BLaER1 treated with 17β-estradiol and CSF1 and Interleukin-3, amounts not matched to agents 10 nM and 100 nM (cell line): ENCODE data around the gene SYTL1.
A peak's percentile ranks its signal among the peaks of the same experiment; 100 is the strongest.

Experiments
- H3K27ac ChIP-seq, 11 experiments: shearing (Covaris generic); formaldehyde crosslinking; 2 replicates each; pipeline ENCODE4 v1.8.1; 2022
- H3K27me3 ChIP-seq, 11 experiments: shearing (Covaris generic); formaldehyde crosslinking; 2 replicates each; pipeline ENCODE4 v1.8.1; 2022
- H3K36me3 ChIP-seq, 11 experiments: shearing (Covaris generic); formaldehyde crosslinking; 2 replicates each; pipeline ENCODE4 v1.8.1; 2022
- H3K4me1 ChIP-seq, 10 experiments: shearing (Covaris generic); formaldehyde crosslinking; 2 replicates each; pipeline ENCODE4 v1.8.1; 2022
- H3K4me2 ChIP-seq, 11 experiments: shearing (Covaris generic); formaldehyde crosslinking; 2 replicates each; pipeline ENCODE4 v1.8.1; 2022
- H3K4me3 ChIP-seq, 10 experiments: shearing (Covaris generic); formaldehyde crosslinking; 2 replicates each; pipeline ENCODE4 v1.8.1; 2022
- H3K9ac ChIP-seq, 11 experiments: shearing (Covaris generic); formaldehyde crosslinking; 2 replicates each; pipeline ENCODE4 v1.8.1; 2022
- H3K9me3 ChIP-seq, 11 experiments: shearing (Covaris generic); formaldehyde crosslinking; replicated peaks in 1 of 11; 2 replicates each; pipeline ENCODE4 v1.8.1; 2022
- H4K20me1 ChIP-seq, 11 experiments: shearing (Covaris generic); formaldehyde crosslinking; 2 replicates each; pipeline ENCODE4 v1.8.1; 2022
- Cebpa-rat ChIP-seq, 11 experiments: shearing (Covaris generic); IDR thresholded peaks; 2 replicates each; pipeline ENCODE4 v1.8.1; 2022

The SYTL1 gene

GRCh38 chr1:27365372-27366112, 23.7 kb downstream of the SYTL1 start:
- H4K20me1 ChIP-seq = peaks cover 0 to 17% (median 0%) of the 10 kb centered on the region in 11 experiments; a peak in 2 of 22 replicates
- H3K4me1 ChIP-seq = peaks cover 55 to 79% (median 71%) of the 10 kb centered on the region in 10 experiments
- H3K36me3 ChIP-seq = peaks cover 0 to 28% (median 0%) of the 10 kb centered on the region in 11 experiments; a peak in 5 of 22 replicates
- peak overlapping the region; percentile 67 to 88 (median 75) for H3K27ac ChIP-seq
- peak overlapping the region; percentile 65 to 84 (median 70) for H3K4me3 ChIP-seq
- H3K9me3 ChIP-seq = no peaks in the 10 kb centered on the region
- peak overlapping the region; percentile 88 to 100 (median 96) for H3K4me2 ChIP-seq
- H3K9ac ChIP-seq = peak overlapping the region; percentile 76 to 87 (median 83)
- no peak for TF ChIP-seq Cebpa-rat (IDR thresholded peaks at IDR 0.05)
- H3K27me3 ChIP-seq = peaks cover 0 to 7% (median 3%) of the 10 kb centered on the region in 11 experiments; a peak in 7 of 22 replicates

GRCh38 chr1:27366113-27366410, 24.2 kb downstream of the SYTL1 start:
- Histone ChIP-seq H3K9me3 (no peaks in the 10 kb centered on the region), H3K27ac (peak overlapping the region; percentile 67 to 88 (median 75)), H3K36me3 (peaks cover 0 to 28% (median 0%) of the 10 kb centered on the region in 11 experiments; a peak in 5 of 22 replicates), H3K4me1 (peaks cover 52 to 77% (median 70%) of the 10 kb centered on the region in 10 experiments), H3K4me3 (peak overlapping the region; percentile 65 to 84 (median 70)), H3K9ac (peak overlapping the region; percentile 76 to 87 (median 83)), H4K20me1 (peaks cover 0 to 12% (median 0%) of the 10 kb centered on the region in 11 experiments; a peak in 2 of 22 replicates), H3K27me3 (0 out of 22 replicates have a peak, but pooled peaks cover 0 to 2% (median 0%) of the 10 kb centered on the region in 11 experiments), H3K4me2 (peak overlapping the region; percentile 88 to 100 (median 96))
- no peak for TF ChIP-seq Cebpa-rat (IDR thresholded peaks at IDR 0.05)

GRCh38 chr1:27366411-27367159, 24.8 kb downstream of the SYTL1 start, which contains the start of gene MAP3K6:
Gene MAP3K6, minus strand, starts transcription at chr1:27366961. Its CDS starts 364 bp downstream, at chr1:27366597.
- peaks cover 0 to 10% (median 0%) of the 10 kb centered on the region in 11 experiments; a peak in 1 of 22 replicates for H4K20me1 ChIP-seq
- H3K27me3 ChIP-seq = no peaks in the 10 kb centered on the region
- H3K4me3 ChIP-seq = peak within 1 kb of the TSS; percentile 65 to 84 (median 70)
- no peaks in the 10 kb centered on the region for H3K9me3 ChIP-seq
- peak within 1 kb of the TSS; percentile 76 to 87 (median 83) for H3K9ac ChIP-seq
- peaks cover 0 to 28% (median 0%) of the 10 kb centered on the region in 11 experiments; a peak in 5 of 22 replicates for H3K36me3 ChIP-seq
- peak within 1 kb of the TSS; percentile 67 to 88 (median 75) for H3K27ac ChIP-seq
- H3K4me2 ChIP-seq = peak within 1 kb of the TSS; percentile 88 to 100 (median 96)
- TF ChIP-seq Cebpa-rat (IDR thresholded peaks at IDR 0.05) = no peak
- peaks cover 52 to 78% (median 70%) of the 10 kb centered on the region in 10 experiments for H3K4me1 ChIP-seq

GRCh38 chr1:27367160-27367650, 25.4 kb downstream of the SYTL1 start:
- H3K4me2 ChIP-seq = peak overlapping the region; percentile 88 to 100 (median 96)
- H3K27ac ChIP-seq = peak overlapping the region in 8 of 11 experiments; percentile 73 to 88 (median 77); a peak in 13 of 22 replicates
- H3K4me1 ChIP-seq = peaks cover 52 to 84% (median 76%) of the 10 kb centered on the region in 10 experiments
- peak overlapping the region in 9 of 11 experiments; percentile 76 to 87 (median 83); a peak in 19 of 22 replicates for H3K9ac ChIP-seq
- H3K9me3 ChIP-seq = no peaks in the 10 kb centered on the region
- H3K4me3 ChIP-seq = peak overlapping the region; percentile 65 to 84 (median 70); a peak in 18 of 20 replicates
- peaks cover 0 to 6% (median 0%) of the 10 kb centered on the region in 11 experiments; a peak in 1 of 22 replicates for H4K20me1 ChIP-seq
- peaks cover 0 to 24% (median 0%) of the 10 kb centered on the region in 11 experiments; a peak in 5 of 22 replicates for H3K36me3 ChIP-seq
- H3K27me3 ChIP-seq = no peaks in the 10 kb centered on the region
- no peak for TF ChIP-seq Cebpa-rat (IDR thresholded peaks at IDR 0.05)

GRCh38 chr1:27368869-27369582, 27.2 kb downstream of the SYTL1 start:
- H3K9ac ChIP-seq = peak overlapping the region in 5 of 11 experiments; percentile 1 to 33 (median 21); a peak in 7 of 22 replicates
- H3K36me3 ChIP-seq = 0 out of 22 replicates have a peak, but pooled peaks cover 0 to 6% (median 0%) of the 10 kb centered on the region in 11 experiments
- H3K9me3 ChIP-seq = no peaks in the 10 kb centered on the region
- H3K4me2 ChIP-seq = peak overlapping the region; percentile 35 to 100 (median 90)
- H4K20me1 ChIP-seq = peaks cover 0 to 6% (median 0%) of the 10 kb centered on the region in 11 experiments; a peak in 1 of 22 replicates
- 0 out of 22 replicates have a peak, but pooled peaks of 2 of the 11 experiments have one; percentile 8 to 13 for TF ChIP-seq Cebpa-rat (IDR thresholded peaks at IDR 0.05)
- no peaks in the 10 kb centered on the region for H3K27me3 ChIP-seq
- peaks cover 51 to 93% (median 83%) of the 10 kb centered on the region in 10 experiments for H3K4me1 ChIP-seq
- peak overlapping the region in 8 of 11 experiments; percentile 29 to 60 (median 50); a peak in 13 of 22 replicates for H3K27ac ChIP-seq
- H3K4me3 ChIP-seq = no peak overlapping the region

- Histone ChIP-seq H3K4me1 (peaks cover 34 to 86% (median 76%) of the 10 kb centered on the region in 10 experiments), H3K9ac (no peak overlapping the region; a peak in 1 of 22 replicates), H3K27me3 (no peaks in the 10 kb centered on the region), H3K4me2 (peak overlapping the region in 10 of 11 experiments; percentile 10 to 97 (median 46); a peak in 15 of 22 replicates), H3K27ac (no peak overlapping the region), H3K36me3 (no peaks in the 10 kb centered on the region), H3K4me3 (no peak overlapping the region), H3K9me3 (no peaks in the 10 kb centered on the region), H4K20me1 (no peaks in the 10 kb centered on the region)
- no peak for TF ChIP-seq Cebpa-rat (IDR thresholded peaks at IDR 0.05)
Measured at GRCh38 chr1:27372022-27372807, 30.4 kb downstream of the SYTL1 start.
